Measurements from ENCODE around the gene ZNF543. TPM values are rescaled to one million over a fixed set of nuclear protein-coding genes. Genes with fewer than 3 reads are reported as not detected.
A peak's percentile ranks its signal among the peaks of the same experiment; 100 is the strongest.
"Not testable (repeated sequence)": the region's sequence is repeated elsewhere in the genome, so short reads cannot be mapped to it uniquely, and the experiment has no call there.

Gene ZNF543
- 11.8 TPM for total RNA-seq

GRCh38 chr19:57320180-57321084, at the start of gene ZNF543:
TSS of gene ZNF543 (plus strand) at chr19:57320472. CDS start at chr19:57320854, 382 bp downstream.
- peak; percentile 77 to 98 (median 95) for DNase-seq (ENCODE audit: low read depth in 2 of 3, low spot score in 2 of 3)

GRCh38 chr19:57271280-57271679, 49.0 kb upstream of the ZNF543 start:
- no peak for DNase-seq (ENCODE audit: low read depth in 2 of 3, low spot score in 2 of 3)

GRCh38 chr19:57273014-57273413, 47.3 kb upstream of the ZNF543 start:
- no peak for DNase-seq (ENCODE audit: low read depth in 2 of 3, low spot score in 2 of 3)

- no peak for DNase-seq (ENCODE audit: low read depth in 2 of 3, low spot score in 2 of 3)
Measured at GRCh38 chr19:57276430-57276829, 43.8 kb upstream of the ZNF543 start.

- not testable (repeated sequence) for DNase-seq (ENCODE audit: low read depth in 2 of 3, low spot score in 2 of 3)
Measured at GRCh38 chr19:57278481-57278880, 41.8 kb upstream of the ZNF543 start.

GRCh38 chr19:57279418-57280164, 40.7 kb upstream of the ZNF543 start:
- DNase-seq (ENCODE audit: low read depth in 2 of 3, low spot score in 2 of 3) = peak; percentile 1 to 97 (median 92)

GRCh38 chr19:57280165-57280961, 39.9 kb upstream of the ZNF543 start, which contains the start of gene ZNF460:
TSS of gene ZNF460 (plus strand) at chr19:57280485. CDS start at chr19:57280807, 322 bp downstream.
- peak; percentile 96 to 99 (median 98) for DNase-seq (ENCODE audit: low read depth in 2 of 3, low spot score in 2 of 3)

GRCh38 chr19:57280962-57281400, 39.3 kb upstream of the ZNF543 start:
- DNase-seq (ENCODE audit: low read depth in 2 of 3, low spot score in 2 of 3) = peak; percentile 4 to 69 (median 36)

GRCh38 chr19:57282011-57282643, 38.1 kb upstream of the ZNF543 start:
- DNase-seq (ENCODE audit: low read depth in 2 of 3, low spot score in 2 of 3) = no peak

GRCh38 chr19:57288373-57288772, 31.9 kb upstream of the ZNF543 start:
- DNase-seq (ENCODE audit: low read depth in 2 of 3, low spot score in 2 of 3) = no peak

- DNase-seq (ENCODE audit: low read depth in 2 of 3, low spot score in 2 of 3) = no peak
Measured at GRCh38 chr19:57290970-57291369, 29.3 kb upstream of the ZNF543 start.

- DNase-seq (ENCODE audit: low read depth in 2 of 3, low spot score in 2 of 3) = no peak
Measured at GRCh38 chr19:57292547-57292946, 27.7 kb upstream of the ZNF543 start.

- no peak for DNase-seq (ENCODE audit: low read depth in 2 of 3, low spot score in 2 of 3)
Measured at GRCh38 chr19:57293719-57294118, 26.6 kb upstream of the ZNF543 start.

- no peak for DNase-seq (ENCODE audit: low read depth in 2 of 3, low spot score in 2 of 3)
Measured at GRCh38 chr19:57302020-57302465, 18.2 kb upstream of the ZNF543 start.

- no peak for DNase-seq (ENCODE audit: low read depth in 2 of 3, low spot score in 2 of 3)
Measured at GRCh38 chr19:57302727-57303401, 17.4 kb upstream of the ZNF543 start.

GRCh38 chr19:57305056-57305455, 15.2 kb upstream of the ZNF543 start:
- no peak for DNase-seq (ENCODE audit: low read depth in 2 of 3, low spot score in 2 of 3)

- no peak for DNase-seq (ENCODE audit: low read depth in 2 of 3, low spot score in 2 of 3)
Measured at GRCh38 chr19:57308514-57308913, 11.8 kb upstream of the ZNF543 start.

- no peak for DNase-seq (ENCODE audit: low read depth in 2 of 3, low spot score in 2 of 3)
Measured at GRCh38 chr19:57310792-57311191, 9.5 kb upstream of the ZNF543 start.

GRCh38 chr19:57314146-57314545, 6.1 kb upstream of the ZNF543 start:
- DNase-seq (ENCODE audit: low read depth in 2 of 3, low spot score in 2 of 3) = no peak

All from hematopoietic multipotent progenitor cell (in vitro differentiated cells).